ENCODE data around the gene GPR83. TPM values are rescaled to one million over a fixed set of nuclear protein-coding genes. Genes with fewer than 3 reads are reported as not detected.

Gene GPR83
- total RNA-seq (2022; extraction: Qiagen RNA extraction; ENCODE audit: low read depth) = 0.05 to 0.22 TPM (median 0.05 TPM) in 4 of 5 replicates, not detected in the other

DNA sequence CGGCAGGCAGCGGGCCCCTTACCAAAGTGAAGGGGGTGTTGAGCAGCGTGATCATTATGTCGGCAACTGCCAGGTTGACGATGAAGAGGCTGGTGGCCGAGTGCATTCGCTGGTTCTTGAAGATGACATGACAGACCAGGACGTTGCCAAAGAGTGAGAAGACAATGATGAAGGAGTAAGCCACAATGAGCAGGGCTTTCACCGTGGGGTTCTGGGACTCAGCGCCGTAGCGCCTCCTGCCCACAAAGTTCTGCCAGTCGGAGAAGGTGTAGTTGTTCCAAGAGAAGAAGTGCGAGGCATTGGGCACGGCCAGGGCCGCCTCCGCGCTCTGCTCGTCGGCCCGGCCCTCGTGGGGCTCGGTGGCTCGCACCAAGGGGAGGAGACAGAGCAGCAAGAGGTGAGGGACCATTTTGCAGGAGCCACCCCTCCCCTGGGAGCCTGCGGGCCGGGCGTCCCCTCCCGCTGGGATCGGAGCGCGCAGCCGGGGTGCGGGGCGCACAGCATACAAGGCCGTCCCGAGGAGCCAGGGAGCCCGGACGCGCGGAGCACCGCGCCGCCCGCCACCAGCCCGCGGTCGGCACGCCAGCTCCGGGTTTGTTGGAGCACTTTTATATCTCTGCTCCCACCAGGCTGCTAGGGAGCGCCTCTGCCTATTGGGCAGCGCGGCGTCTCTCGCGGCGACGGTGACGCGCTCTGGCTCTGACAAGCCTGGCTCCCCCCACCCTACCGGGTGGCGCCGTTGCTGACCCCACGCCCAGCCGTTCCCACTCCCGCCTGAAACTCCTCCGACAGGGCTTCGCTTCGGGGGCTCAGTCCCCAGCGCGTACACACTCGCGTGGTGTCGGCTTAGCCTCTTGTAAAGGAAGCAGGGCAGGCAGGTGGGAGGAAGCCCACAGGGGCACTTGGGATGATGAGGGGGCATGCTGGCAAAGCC lies at the start of gene GPR83:
GPR83 (minus strand) TSS at position 581 of the 934 bp plus-strand sequence; CDS start at position 409, 172 bp downstream.

Other genes starting within 250 kb of the GPR83 start
- gene IZUMO1R, start 96.8 kb downstream of the GPR83 start, total RNA-seq (2022; extraction: Qiagen RNA extraction; ENCODE audit: low read depth) = not detected in 5 replicates
- gene MRE11, start 92.4 kb upstream of the GPR83 start, total RNA-seq (2022; extraction: Qiagen RNA extraction; ENCODE audit: low read depth) = 9.0 to 19.1 TPM (median 15.4 TPM) in 5 replicates
- gene ANKRD49, start 92.6 kb upstream of the GPR83 start, total RNA-seq (2022; extraction: Qiagen RNA extraction; ENCODE audit: low read depth) = 2.9 to 8.8 TPM (median 6.5 TPM) in 5 replicates
- not detected in 5 replicates for gene C11orf97, start 111.0 kb upstream of the GPR83 start, total RNA-seq (2022; extraction: Qiagen RNA extraction; ENCODE audit: low read depth)
- gene FUT4, start 142.5 kb upstream of the GPR83 start, total RNA-seq (2022; extraction: Qiagen RNA extraction; ENCODE audit: low read depth) = 2.1 to 2.8 TPM (median 2.6 TPM) in 5 replicates
- gene PIWIL4, start 165.9 kb upstream of the GPR83 start, total RNA-seq (2022; extraction: Qiagen RNA extraction; ENCODE audit: low read depth) = 0.19 to 0.25 TPM (median 0.21 TPM) in 4 of 5 replicates, not detected in the other

Data from A549 treated with RU486 at 1 μM for 4 hours (cell line).